Keratinocyte (primary cell): ENCODE results near the gene SMG6.

ENCODE experiments used
- CTCF ChIP-seq, 3 experiments: IDR thresholded peaks in 1 of 3; conservative IDR thresholded peaks in 1 of 3; optimal IDR thresholded peaks in 1 of 3; 2 replicates in 2 of 3; 3 replicates in 1 of 3; pipeline versions ENCODE3 to v1.5.1; 2011; ENCODE audit warnings: low read length in 3 of 3, mild to moderate bottlenecking in 3 of 3, moderate library complexity in 2 of 3, control low read depth in 1 of 3, inconsistent platforms in 1 of 3; ENCODE audit not compliant: insufficient read depth in 2 of 3; ENCODE audit errors: extremely low read depth in 1 of 3
- EZH2 ChIP-seq: IDR thresholded peaks from one replicate; pipeline ENCODE4 v1.6.1; 2012; ENCODE audit warnings: inconsistent platforms, mild to moderate bottlenecking, low read length, moderate library complexity

- no peak for TF ChIP-seq CTCF (optimal IDR thresholded peaks at IDR 0.05 in 1 of 3, IDR thresholded peaks at IDR 0.05 in 1 of 3, conservative IDR thresholded peaks at IDR 0.05 in 1 of 3; ENCODE audit: extremely low read depth in 1 of 3, insufficient read depth in 2 of 3, low read length in 3 of 3)
- no peak for TF ChIP-seq EZH2
These were observed 72.7 kb downstream of the SMG6 start for GRCh38 chr17:2230877-2231276.
